K562 (cell line): ENCODE results near the gene FBXW9. TPM values are rescaled to one million over a fixed set of nuclear protein-coding genes. Genes with fewer than 3 reads are reported as not detected.

Source experiments
- BRD4 ChIP-seq: fragments of 200-600 bp; sonication (generic); IDR thresholded peaks from 2 replicates; pipeline ENCODE4 v1.6.1; 2017; ENCODE audit warnings: inconsistent platforms
- BRF1 ChIP-seq: IDR thresholded peaks from 3 replicates; pipeline ENCODE4 v1.6.1; 2011; ENCODE audit warnings: borderline replicate concordance, mild to moderate bottlenecking; ENCODE audit not compliant: insufficient read length; ENCODE audit errors: extremely low read depth
- CSDE1 ChIP-seq, 2 experiments: fragments of 450-650 bp; IDR thresholded peaks; 2 replicates each; pipeline ENCODE4 v1.6.1; 2016; ENCODE audit warnings: mild to moderate bottlenecking in 1 of 2
- E2F6 ChIP-seq, 2 experiments: IDR thresholded peaks; 2 replicates each; pipeline ENCODE4 v1.6.1; 2011; ENCODE audit warnings: borderline replicate concordance in 1 of 2, control low read depth in 1 of 2, low read depth in 1 of 2, low read length in 1 of 2, mild to moderate bottlenecking in 1 of 2, mixed read lengths in 1 of 2, moderate library complexity in 1 of 2; ENCODE audit not compliant: insufficient read depth in 1 of 2, insufficient read length in 1 of 2, poor library complexity in 1 of 2, severe bottlenecking in 1 of 2; ENCODE audit errors: extremely low read depth in 1 of 2
- HDAC2 ChIP-seq: fragments of 450-650 bp; IDR thresholded peaks from 2 replicates; pipeline ENCODE4 v1.6.1; 2016; ENCODE audit warnings: mild to moderate bottlenecking
- HNRNPUL1 ChIP-seq: fragments of 200-400 bp; formaldehyde crosslinking; IDR thresholded peaks from 2 replicates; pipeline ENCODE4 v1.6.1; 2017; ENCODE audit warnings: low read length
- IRF9 ChIP-seq: fragments of 450-650 bp; IDR thresholded peaks from 2 replicates; pipeline ENCODE4 v1.6.1; 2016; ENCODE audit warnings: missing biosample characterization, missing genetic modification characterization
- KDM5B ChIP-seq: fragments of 200-600 bp; sonication (generic); IDR thresholded peaks from 2 replicates; pipeline ENCODE4 v1.6.1; 2012; ENCODE audit warnings: low read depth, mild to moderate bottlenecking, moderate library complexity, low read length, control low read depth, inconsistent platforms; ENCODE audit not compliant: insufficient replicate concordance
- MCM5 ChIP-seq: fragments of 450-650 bp; IDR thresholded peaks from 2 replicates; pipeline ENCODE4 v1.6.1; 2016; ENCODE audit warnings: low read depth
- MIER1 ChIP-seq: fragments of 450-650 bp; IDR thresholded peaks from 2 replicates; pipeline ENCODE4 v1.6.1; 2016; ENCODE audit warnings: antibody characterized with exemption, mild to moderate bottlenecking, low read depth
- MYBL2 ChIP-seq, 2 experiments: fragments of 450-650 bp in 1 of 2; sonication (generic) in 1 of 2; formaldehyde crosslinking in 1 of 2; IDR thresholded peaks; 2 replicates each; pipeline versions ENCODE4 v1.6.1 to v1.8.1; 2017 to 2022; ENCODE audit warnings: borderline replicate concordance in 1 of 2, inconsistent platforms in 1 of 2, low read depth in 1 of 2, mild to moderate bottlenecking in 1 of 2, missing genetic modification reagents in 1 of 2, moderate library complexity in 1 of 2
- NCOA2 ChIP-seq, 2 experiments: fragments of 450-650 bp; IDR thresholded peaks; 2 replicates each; pipeline ENCODE4 v1.6.1; 2018; ENCODE audit warnings: mild to moderate bottlenecking in 2 of 2, moderate library complexity in 1 of 2; ENCODE audit not compliant: partially characterized antibody in 2 of 2
- NFATC3 ChIP-seq: fragments of 450-650 bp; IDR thresholded peaks from 2 replicates; pipeline ENCODE4 v1.6.1; 2017; ENCODE audit warnings: mild to moderate bottlenecking
- NR2C1 ChIP-seq, 2 experiments: fragments of 450-650 bp; IDR thresholded peaks; 2 replicates each; pipeline ENCODE4 v1.6.1; 2017; ENCODE audit warnings: mild to moderate bottlenecking in 2 of 2, antibody characterized with exemption in 1 of 2, inconsistent platforms in 1 of 2, missing compliant biosample characterization in 1 of 2, missing genetic modification characterization in 1 of 2
- RAD21 ChIP-seq, 2 experiments: fragments of 250-450 bp in 1 of 2; fragments of 450-650 bp in 1 of 2; sonication (Bioruptor Pico) in 1 of 2; formaldehyde crosslinking in 1 of 2; IDR thresholded peaks in 1 of 2; conservative IDR thresholded peaks in 1 of 2; 2 replicates each; pipeline versions ENCODE4 v1.4.0 to v1.8.0; 2020 to 2022; ENCODE audit warnings: mild to moderate bottlenecking in 2 of 2, moderate library complexity in 1 of 2
- RB1 ChIP-seq: fragments of 450-650 bp; IDR thresholded peaks from 2 replicates; pipeline ENCODE4 v1.6.1; 2017; ENCODE audit warnings: low read depth, mild to moderate bottlenecking
- RBM34 ChIP-seq: fragments of 200-400 bp; formaldehyde crosslinking; IDR thresholded peaks from 2 replicates; pipeline ENCODE4 v1.6.1; 2018; ENCODE audit warnings: low read length, borderline replicate concordance; ENCODE audit not compliant: insufficient read depth
- SAFB2 ChIP-seq: fragments of 200-400 bp; formaldehyde crosslinking; IDR thresholded peaks from 2 replicates; pipeline ENCODE4 v1.6.1; 2018; ENCODE audit warnings: borderline replicate concordance, low read length, low read depth, moderate library complexity; ENCODE audit not compliant: severe bottlenecking
- SMARCB1 ChIP-seq: IDR thresholded peaks from 2 replicates; pipeline ENCODE4 v1.6.1; 2011; ENCODE audit warnings: improper control_type of control experiment, low read depth; ENCODE audit not compliant: insufficient read length
- TOE1 ChIP-seq, 2 experiments: fragments of 450-650 bp in 1 of 2; sonication (generic) in 1 of 2; formaldehyde crosslinking in 1 of 2; IDR thresholded peaks; 2 replicates each; pipeline versions ENCODE4 v1.7.1 to v1.8.0; 2016 to 2022; ENCODE audit warnings: borderline replicate concordance in 2 of 2, mild to moderate bottlenecking in 2 of 2, antibody characterized with exemption in 1 of 2, inconsistent platforms in 1 of 2, low read depth in 1 of 2, missing genetic modification reagents in 1 of 2, moderate library complexity in 1 of 2
- TSC22D4 ChIP-seq: fragments of 450-650 bp; IDR thresholded peaks from 2 replicates; pipeline ENCODE4 v1.6.1; 2016; ENCODE audit warnings: missing genetic modification characterization, missing biosample characterization, control low read depth
- ZBTB7A ChIP-seq: IDR thresholded peaks from 2 replicates; pipeline ENCODE4 v1.6.1; 2011; ENCODE audit warnings: low read depth, mild to moderate bottlenecking, low read length, moderate library complexity, borderline replicate concordance; ENCODE audit not compliant: control insufficient read depth
- ZNF512 ChIP-seq: IDR thresholded peaks from 2 replicates; pipeline ENCODE4 v1.6.1; 2016; ENCODE audit warnings: missing genetic modification characterization, missing compliant biosample characterization
- ZSCAN32 ChIP-seq: fragments of 450-650 bp; formaldehyde crosslinking; IDR thresholded peaks from 2 replicates; pipeline ENCODE4 v1.4.0; 2020; ENCODE audit warnings: mild to moderate bottlenecking, moderate library complexity
- polyA plus RNA-seq, 8 experiments: library from polyadenylated mRNA; depleted of rRNA in 4 of 8; stranded (reverse) in 5 of 8; unstranded in 3 of 8; fragments of >200 nt; fragmentation: Nextera tagmentation in 2 of 8; fragmentation: Illumina TruSeq in 1 of 8; extraction: Ambion mirVana in 2 of 8; extraction: Trizol in 1 of 8; gene quantifications; 2 replicates each; pipeline versions ENCODE4 v1.2.1 to v1.2.3, GENCODE V29; 2011 to 2014; ENCODE audit warnings: inconsistent platforms in 1 of 8, missing spikeins in 1 of 8
- total RNA-seq, 7 experiments: library from RNA; depleted of rRNA in 6 of 7; stranded (reverse); fragments of >200 nt in 6 of 7; fragmentation: Illumina TruSeq in 2 of 7; extraction: Trizol in 2 of 7; gene quantifications; 2 replicates each; pipeline versions ENCODE4 v1.2.1 to v1.2.3, GENCODE V29; 2011 to 2021; ENCODE audit warnings: low replicate concordance in 1 of 7

Gene FBXW9
- total and polyA plus RNA-seq, 9 of the 15 experiments (the other 6 are each of a cell fraction or from before 2014, with no cell fraction given), result 0.23 to 21.7 (median 6.2) TPM

- TF ChIP-seq ZNF512 (no peak), TOE1 (IDR thresholded peaks at IDR 0.05; ENCODE audit: borderline replicate concordance) (no peak), TOE1 (CRISPR knock-in tag; IDR thresholded peaks at IDR 0.05; ENCODE audit: borderline replicate concordance, low read depth) (no peak), SMARCB1 (no peak), NFATC3 (no peak), KDM5B (no peak), CSDE1 (IDR thresholded peaks at IDR 0.05) (no peak), BRD4 (no peak), HDAC2 (no peak), MYBL2 (IDR thresholded peaks at IDR 0.05; ENCODE audit: low read depth) (no peak), MYBL2 (CRISPR knock-in tag; IDR thresholded peaks at IDR 0.05; ENCODE audit: borderline replicate concordance) (no peak), RBM34 (no peak), ZSCAN32 (CRISPR knock-in tag) (no peak), MCM5 (no peak), BRF1 (no peak), TSC22D4 (tag) (no peak), HNRNPUL1 (no peak), NR2C1 (IDR thresholded peaks at IDR 0.05) (no peak), NR2C1 (tag; IDR thresholded peaks at IDR 0.05) (no peak), IRF9 (tag) (no peak), ZBTB7A (peak; percentile 42; the same call in 1 of the 2 replicates), RAD21 (CRISPR knock-in tag; conservative IDR thresholded peaks at IDR 0.05 in 1 of 2, IDR thresholded peaks at IDR 0.05 in 1 of 2) (peak in 1 of 2 experiments; percentile 27; a peak in 2 of 4 replicates), RB1 (peak; percentile 35; the same call in 1 of the 2 replicates), NCOA2 (IDR thresholded peaks at IDR 0.05; ENCODE audit: partially characterized antibody in 2 of 2) (no peak), MIER1 (no peak), SAFB2 (no peak), E2F6 (IDR thresholded peaks at IDR 0.05; ENCODE audit: borderline replicate concordance in 1 of 2, extremely low read depth in 1 of 2, insufficient read depth in 1 of 2, insufficient read length in 1 of 2, low read depth in 1 of 2, low read length in 1 of 2, poor library complexity in 1 of 2, severe bottlenecking in 1 of 2) (peak in 1 of 2 experiments; percentile 57)
These were observed 48.3 kb downstream of the FBXW9 start (continued) for GRCh38 chr19:12648088-12648487.
